Ramos (cell line): ENCODE measurements around the gene EFNB3.

Experiments used
- in situ Hi-C: fragments of 300-500 bp; cut with MboI; formaldehyde crosslinking; loops from one replicate; pipeline ENCODE4 v1.14.3; 2022; ENCODE audit warnings: low sequenced_read_pairs; ENCODE audit not compliant: unreplicated experiment

EFNB3 gene

GRCh38 chr17:7704601-7705268 lies at the start of gene EFNB3:
Gene EFNB3, plus strand, starts transcription at chr17:7705202. Its CDS starts 397 bp downstream, at chr17:7705599.
- in situ Hi-C loops, result no loop called here

DNA sequence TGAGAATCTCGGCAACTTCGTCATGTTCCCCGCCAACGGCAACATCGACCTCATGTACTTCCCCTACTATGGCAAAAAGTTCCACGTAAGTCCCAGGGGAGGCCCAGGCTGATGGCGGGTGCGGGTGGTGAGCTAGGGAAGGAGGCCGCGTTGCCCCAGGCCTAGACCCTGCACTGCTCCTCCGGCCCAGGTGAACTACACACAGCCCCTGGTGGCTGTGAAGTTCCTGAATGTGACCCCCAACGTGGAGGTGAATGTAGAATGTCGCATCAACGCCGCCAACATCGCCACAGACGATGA lies 49.5 kb upstream of the EFNB3 start:
- in situ Hi-C loops, result no loop called here

GRCh38 chr17:7656958-7657609 lies 47.9 kb upstream of the EFNB3 start:
- in situ Hi-C loops, result no loop called here

DNA sequence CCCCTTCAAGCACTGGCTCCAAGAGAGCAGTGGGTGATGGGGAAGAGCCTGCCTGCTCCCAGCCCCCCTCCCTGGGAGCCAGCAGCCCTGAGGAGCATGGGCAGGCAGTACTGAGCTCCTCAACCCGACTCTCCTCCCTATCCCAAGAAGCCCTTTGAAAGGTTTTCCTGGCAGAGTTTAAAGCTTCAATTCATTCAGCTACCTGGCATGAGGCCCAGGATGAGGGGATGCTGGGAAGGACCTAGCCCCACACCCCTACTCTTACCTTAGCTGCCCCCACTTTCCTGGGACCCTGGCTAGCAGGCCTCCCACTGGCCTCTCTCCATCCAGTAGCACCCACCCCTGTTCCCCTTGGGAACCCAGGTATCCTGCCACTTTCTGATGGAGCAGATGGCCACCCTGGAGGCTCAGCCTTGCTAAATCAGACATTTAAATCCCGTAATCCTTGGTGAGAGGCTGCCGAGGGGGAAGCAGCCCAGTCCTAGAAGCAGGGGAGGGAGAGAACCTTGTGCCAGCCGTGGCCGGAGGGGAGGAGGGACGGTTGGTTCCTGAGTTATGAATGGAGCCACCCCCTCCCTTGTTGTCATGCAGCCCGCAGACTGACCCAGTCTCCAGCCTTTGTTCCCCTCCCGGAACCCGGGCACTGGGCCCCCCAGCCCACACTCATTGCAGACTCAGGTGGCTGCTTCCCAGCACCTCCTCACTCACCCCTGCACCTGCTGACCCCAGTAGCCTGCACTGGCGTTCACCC lies 37.2 kb upstream of the EFNB3 start:
- in situ Hi-C loops, result no loop called here

GRCh38 chr17:7668482-7668881 lies 36.5 kb upstream of the EFNB3 start:
- in situ Hi-C loops, result no loop called here

GRCh38 chr17:7673239-7673638 lies 31.8 kb upstream of the EFNB3 start:
- in situ Hi-C loops, result no loop called here

DNA sequence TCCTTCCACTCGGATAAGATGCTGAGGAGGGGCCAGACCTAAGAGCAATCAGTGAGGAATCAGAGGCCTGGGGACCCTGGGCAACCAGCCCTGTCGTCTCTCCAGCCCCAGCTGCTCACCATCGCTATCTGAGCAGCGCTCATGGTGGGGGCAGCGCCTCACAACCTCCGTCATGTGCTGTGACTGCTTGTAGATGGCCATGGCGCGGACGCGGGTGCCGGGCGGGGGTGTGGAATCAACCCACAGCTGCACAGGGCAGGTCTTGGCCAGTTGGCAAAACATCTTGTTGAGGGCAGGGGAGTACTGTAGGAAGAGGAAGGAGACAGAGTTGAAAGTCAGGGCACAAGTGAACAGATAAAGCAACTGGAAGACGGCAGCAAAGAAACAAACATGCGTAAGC lies 30.1 kb upstream of the EFNB3 start:
- in situ Hi-C loops, result no loop called here

- in situ Hi-C loops, result no loop called here
These were observed 28.5 kb upstream of the EFNB3 start for GRCh38 chr17:7676533-7676932.

DNA sequence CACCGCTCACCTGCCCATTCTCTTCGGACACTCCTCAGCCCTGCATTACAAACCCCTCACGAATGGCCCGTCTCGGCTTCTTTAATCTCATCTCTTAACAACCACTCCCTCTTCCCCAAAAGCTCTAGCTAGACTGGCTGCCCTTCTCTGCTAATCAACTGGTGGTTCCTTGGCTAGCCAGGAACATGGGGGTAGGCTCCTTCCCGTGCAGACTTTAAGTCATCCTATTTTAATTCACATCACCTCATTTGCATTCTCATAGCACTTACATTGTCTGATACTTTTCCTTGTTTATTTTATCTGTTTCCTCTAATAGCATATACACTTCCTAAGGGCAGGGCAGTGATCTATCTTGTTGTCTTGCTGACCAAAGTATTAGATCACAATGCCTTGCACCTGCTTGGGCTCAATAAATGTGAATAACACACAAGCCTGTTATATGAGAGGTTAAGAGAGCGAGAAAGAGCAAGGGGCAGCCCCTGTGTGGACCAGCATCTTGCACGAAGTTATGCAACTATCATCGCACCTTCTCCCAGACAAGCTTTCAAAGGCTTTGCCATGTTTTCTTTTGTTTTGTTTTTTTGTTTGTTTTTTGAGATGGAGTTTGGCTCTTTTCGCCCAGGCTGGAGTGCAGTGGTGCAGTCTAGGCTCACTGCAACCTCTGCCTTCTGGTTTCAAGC lies 27.5 kb upstream of the EFNB3 start:
- in situ Hi-C loops, result no loop called here

DNA sequence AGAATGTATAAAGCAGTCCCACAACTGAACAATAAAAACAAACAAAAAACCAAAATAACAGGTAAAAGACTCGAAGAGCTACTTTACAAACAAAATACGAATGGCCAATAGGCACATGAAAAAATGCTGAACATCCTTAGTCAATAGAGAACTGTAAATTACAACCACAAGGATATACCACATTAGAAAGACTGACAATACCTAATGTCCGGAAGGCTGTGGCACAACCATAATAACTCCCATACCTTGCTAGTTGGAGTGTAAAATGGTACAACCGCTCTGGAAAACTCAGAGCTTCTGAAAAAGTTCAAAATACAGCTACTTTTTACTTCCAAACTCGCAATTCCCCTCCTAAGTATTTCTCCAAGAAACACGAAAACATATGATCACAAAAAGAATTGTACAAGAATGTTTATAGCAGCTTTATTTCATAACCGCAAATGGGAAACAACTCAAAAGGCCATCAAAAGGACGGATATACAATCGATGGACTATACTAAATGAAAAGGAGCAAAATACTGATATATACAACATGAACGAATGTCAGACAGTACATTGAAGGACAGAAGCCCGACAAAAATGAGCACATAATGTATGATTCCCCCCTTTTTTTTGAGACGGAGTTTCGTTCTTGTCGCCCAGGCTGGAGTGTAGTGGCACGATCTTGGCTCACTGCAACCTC lies 20.0 kb upstream of the EFNB3 start:
- in situ Hi-C loops, result no loop called here

DNA sequence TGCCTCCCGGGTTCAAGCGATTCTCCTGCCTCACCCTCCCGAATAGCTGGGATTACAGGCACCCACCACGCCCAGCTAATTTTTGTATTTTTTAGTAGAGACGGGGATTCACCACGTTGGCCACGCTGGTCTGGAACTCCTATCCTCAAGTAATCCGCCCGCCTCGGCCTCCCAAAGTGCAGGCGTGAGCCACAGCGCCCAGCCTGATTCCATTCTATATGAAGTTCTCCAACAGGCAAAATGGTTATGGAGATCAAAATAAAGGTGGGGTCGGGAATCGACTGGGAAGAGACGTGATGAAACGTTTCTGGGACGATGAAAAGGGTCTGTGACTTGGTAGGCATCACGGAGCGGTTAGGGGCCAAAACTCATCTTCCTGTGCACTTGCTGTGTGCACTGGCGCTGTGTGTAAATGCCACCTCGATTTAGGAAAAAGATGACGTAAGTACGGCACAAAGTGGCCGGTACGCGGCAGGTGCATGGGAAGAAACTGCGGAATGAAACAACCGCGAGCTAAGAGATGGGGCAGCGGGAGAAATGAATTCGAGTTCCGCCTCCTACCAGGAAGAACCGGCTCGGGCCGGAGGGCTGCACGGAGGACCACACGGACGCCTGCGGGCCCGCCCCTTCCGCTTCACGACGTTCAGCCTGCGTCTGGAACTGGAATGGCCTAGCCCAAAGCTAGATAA lies 19.3 kb upstream of the EFNB3 start:
- in situ Hi-C loops, result no loop called here

GRCh38 chr17:7686222-7687071 lies 18.6 kb upstream of the EFNB3 start:
- in situ Hi-C loops, result no loop called here

- in situ Hi-C loops, result no loop called here
These were observed 17.7 kb upstream of the EFNB3 start, which contains the start of gene TP53 for GRCh38 chr17:7687072-7687907. Gene TP53, minus strand, starts transcription at chr17:7687490. Its CDS starts 10,896 bp downstream, at chr17:7676594.

GRCh38 chr17:7687908-7688807 lies 16.8 kb upstream of the EFNB3 start, which contains the start of gene WRAP53:
Gene WRAP53, plus strand, starts transcription at chr17:7688477. Its CDS starts 172 bp downstream, at chr17:7688649.
- in situ Hi-C loops, result no loop called here

GRCh38 chr17:7688808-7689316 lies 16.1 kb upstream of the EFNB3 start:
- in situ Hi-C loops, result no loop called here

GRCh38 chr17:7695586-7695985 lies 9.4 kb upstream of the EFNB3 start:
- in situ Hi-C loops, result no loop called here
